Left kidney (tissue), 2 donors: Measurements from ENCODE around the gene C1orf115. TPM values are rescaled to one million over a fixed set of nuclear protein-coding genes. Genes with fewer than 3 reads are reported as not detected.
"Not testable (repeated sequence)": the region's sequence is repeated elsewhere in the genome, so short reads cannot be mapped to it uniquely, and the experiment has no call there.

Source experiments
- DNase-seq: peaks from one replicate; pipeline ENCODE4 v3.0.0-alpha.2; 2013
- polyA plus RNA-seq: library from polyadenylated mRNA; unstranded; fragments of 120-200 nt; gene quantifications from one replicate; pipeline ENCODE4 v1.2.1, GENCODE V29; 2013; ENCODE audit not compliant: insufficient read length

C1orf115 gene
- polyA plus RNA-seq, 1 donor, result 24.4 TPM

DNA sequence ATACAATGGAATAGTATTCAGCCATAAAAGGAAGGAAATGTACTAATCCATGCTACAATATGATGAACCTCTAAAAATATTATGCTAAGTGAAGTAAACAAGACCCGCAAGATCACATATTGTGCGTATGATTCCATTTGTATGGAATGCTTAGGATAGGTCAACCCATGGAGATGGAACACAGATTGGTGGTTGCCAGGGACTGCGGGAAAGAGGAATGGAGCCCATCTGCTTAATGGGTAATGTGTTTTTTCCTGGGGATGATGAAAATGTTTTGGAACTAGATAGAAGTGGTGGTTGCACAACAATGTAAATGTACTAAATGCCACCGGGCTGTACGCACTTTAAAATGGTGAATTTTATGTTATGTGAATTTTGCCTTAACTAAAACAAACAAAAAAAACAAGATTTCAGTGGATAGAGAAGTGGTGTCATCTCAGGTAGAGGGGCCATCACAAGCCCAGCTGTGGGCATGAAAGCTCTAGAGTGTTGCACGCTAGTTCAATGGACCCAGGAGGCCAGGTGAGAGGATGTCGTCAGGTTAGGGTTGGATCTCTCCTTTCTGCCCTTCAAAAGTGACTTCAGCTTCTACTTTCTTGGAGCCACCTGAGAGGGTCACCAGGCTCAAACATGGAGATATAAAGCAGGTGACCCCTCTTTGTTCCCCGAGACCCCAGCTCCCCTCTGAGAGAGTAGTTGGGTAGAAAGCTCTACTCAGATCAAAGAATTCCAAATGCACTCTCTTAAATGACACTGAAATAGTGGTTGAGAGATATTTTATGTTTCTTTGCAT lies 2.5 kb downstream of the C1orf115 start:
- no peak for DNase-seq

GRCh38 chr1:220694866-220695382 lies 4.8 kb downstream of the C1orf115 start:
- no peak for DNase-seq

DNA sequence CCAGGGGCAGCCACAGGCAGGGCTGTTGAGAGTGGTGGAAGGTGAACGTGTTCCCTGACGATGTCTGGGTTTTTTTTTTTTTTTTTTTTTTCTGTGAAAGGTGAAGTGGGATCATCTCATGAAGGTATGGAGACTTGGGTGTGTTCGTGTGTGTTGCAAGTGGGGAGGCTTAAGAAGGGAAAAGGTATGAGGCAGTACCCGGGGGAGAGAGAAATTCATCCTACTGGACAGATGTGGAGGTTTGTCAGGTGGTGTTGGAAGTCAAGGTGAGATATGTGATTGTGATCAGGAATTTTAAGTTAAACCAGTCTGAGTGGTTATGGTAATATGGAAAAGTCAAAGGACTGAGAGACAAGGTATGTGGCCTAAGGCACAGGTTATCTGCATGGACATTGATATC lies 5.3 kb downstream of the C1orf115 start:
- no peak for DNase-seq

DNA sequence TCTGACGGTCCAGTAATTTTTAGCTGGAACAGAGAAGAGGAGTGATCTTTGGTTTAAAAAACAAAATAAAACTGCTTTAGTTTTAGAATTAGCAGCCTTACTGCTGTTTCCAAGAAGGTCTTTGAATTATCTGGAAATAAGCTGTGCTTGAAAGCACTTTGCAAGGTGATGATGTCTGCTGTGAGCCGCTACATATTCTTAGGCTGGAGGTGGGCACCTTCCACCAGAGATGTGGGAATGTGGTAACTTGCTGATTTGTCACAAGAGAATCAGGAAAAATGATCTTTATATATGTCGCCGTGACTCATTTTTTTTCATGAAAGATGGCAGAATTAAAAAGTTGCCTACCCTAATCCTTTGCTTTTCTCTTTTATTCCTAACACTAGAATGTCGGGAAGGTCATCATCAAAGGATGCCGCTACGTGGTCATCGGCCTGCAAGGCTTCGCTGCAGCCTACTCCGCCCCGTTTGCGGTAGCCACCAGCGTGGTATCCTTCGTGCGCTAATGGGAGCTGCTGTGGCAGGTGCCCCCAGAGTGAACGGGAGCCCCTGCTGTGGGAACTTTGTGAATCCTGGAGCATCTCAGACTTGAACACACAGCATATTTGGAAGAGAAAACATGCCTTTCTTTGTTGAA lies 6.2 kb downstream of the C1orf115 start:
- DNase-seq, result no peak

DNA sequence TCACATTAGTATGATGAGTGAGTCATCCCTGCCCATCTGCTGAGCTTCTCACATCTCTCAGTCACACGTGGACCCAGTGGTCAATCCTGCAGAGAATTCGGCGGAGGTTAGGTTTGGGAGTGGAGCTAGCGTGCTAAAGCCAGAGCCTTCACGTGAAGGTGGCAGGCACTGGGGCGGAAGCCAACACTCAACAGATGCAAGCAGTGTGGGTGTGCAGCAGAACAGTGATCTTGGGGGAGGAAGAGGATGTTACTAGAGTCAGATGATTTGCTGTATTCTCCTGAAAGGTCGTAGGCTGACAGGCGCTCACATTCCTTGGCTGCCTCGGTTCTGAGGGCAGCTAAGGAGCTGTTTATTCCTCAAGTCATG lies 6.7 kb downstream of the C1orf115 start:
- DNase-seq, result no peak

DNA sequence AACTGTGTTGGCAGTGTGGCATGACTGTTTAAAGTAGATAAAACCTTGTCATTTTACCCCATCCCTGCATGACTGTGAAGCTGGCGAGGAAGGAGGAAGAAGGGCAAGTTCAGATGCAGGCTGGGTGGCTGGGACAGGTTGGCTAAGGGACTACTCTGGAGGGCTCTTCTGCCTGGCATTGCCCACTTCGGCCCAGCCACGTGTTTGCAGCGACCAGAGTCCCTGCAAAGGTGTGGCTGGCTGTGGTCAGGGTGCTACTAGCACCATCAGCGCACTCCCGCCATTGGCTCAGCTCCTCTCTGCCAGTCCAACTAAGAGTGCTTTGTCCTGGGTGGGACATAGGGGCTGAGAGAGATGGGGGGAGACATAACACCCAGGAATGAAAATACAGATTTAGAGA lies 7.2 kb downstream of the C1orf115 start:
- DNase-seq, result no peak

DNA sequence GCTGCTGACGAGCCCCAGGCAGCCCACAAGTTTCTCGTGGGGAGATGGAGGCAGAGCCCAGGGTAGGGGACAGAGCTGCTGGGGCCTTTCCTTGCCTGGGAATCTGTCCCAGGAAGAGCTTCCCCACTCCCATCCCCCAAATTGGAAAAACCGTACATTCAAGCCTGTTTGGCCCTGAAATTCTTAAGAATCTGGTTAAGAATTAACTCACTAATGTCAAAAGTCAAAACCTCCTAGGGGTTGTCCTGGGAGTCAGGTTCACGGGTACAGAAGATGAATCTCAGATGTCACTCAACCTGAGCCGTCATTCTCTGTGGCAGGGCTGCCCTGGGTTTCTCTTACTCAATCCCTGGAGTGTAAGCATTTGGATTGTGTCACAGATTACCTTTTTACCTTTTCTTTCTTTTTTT lies 8.4 kb downstream of the C1orf115 start:
- DNase-seq, result no peak

DNA sequence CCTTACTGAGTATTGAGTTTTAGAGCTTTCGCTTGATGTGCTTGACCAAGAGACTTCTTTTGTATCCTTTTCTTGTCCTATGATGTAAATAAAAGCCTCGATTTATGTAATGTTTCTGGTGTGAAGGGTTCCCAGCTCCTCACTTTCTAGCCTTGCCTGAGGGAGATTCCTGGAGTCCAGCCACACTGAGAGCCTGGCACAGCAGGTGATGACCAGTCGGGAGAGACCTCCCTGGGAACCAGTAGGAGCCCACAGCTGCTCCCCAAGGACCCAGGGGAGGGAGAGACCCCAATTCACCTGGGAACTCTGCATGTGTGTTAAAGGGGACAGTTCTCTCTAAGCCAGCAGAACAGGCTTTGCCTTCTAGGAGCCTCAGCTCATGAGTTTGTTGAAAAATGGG lies 8.9 kb downstream of the C1orf115 start:
- DNase-seq, result no peak

- DNase-seq, result no peak
Observed at GRCh38 chr1:220700556-220701179, 10.5 kb downstream of the C1orf115 start.

GRCh38 chr1:220701974-220702373 lies 11.8 kb downstream of the C1orf115 start:
- DNase-seq, result no peak

DNA sequence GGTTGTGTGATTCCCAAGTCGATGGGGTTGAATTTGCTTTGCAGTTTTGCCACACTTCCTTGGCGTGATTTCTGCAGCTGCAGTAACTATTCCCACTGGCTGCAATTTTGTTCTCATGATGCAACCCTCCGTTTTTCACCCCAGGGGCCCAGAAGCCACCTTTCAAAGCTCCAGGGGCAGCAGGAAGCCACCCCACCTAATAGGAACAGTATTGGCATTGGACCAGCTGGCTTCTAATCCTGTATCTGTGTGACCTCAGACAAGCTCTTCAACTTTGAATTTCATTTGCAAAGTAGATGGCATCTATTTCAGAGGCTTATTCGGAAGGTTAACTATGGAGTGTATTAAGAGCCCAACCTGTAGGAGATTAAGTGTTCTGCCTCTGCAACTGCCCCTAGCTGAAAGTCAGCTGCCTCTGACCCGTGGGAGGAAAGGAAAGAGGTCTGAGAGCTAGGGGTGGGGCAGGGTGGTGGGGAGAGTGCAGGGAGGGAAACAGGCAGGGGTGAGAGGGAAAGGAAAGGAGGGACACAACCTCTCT lies 12.6 kb downstream of the C1orf115 start:
- no peak for DNase-seq

GRCh38 chr1:220703305-220703704 lies 13.1 kb downstream of the C1orf115 start:
- no peak for DNase-seq

DNA sequence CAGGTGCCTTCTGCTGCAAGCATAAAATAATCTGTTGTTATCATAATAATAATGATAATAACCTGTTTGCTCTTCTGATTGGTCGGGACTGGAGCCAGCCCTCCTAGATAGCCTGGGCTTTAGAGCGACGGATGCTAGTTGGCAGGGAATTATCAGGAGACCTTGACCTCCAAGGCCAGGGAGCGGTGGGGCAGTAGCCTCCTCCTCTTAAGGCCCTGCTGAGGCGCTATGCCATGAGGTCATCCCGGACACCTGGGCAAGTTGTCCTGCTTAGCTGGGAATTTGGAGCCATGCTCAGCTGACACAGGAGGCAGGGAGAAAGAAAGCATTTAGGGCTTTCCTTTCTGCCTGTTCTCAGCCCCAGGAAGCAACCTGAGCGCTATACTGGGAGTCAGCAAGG lies 15.6 kb downstream of the C1orf115 start:
- DNase-seq, result no peak

DNA sequence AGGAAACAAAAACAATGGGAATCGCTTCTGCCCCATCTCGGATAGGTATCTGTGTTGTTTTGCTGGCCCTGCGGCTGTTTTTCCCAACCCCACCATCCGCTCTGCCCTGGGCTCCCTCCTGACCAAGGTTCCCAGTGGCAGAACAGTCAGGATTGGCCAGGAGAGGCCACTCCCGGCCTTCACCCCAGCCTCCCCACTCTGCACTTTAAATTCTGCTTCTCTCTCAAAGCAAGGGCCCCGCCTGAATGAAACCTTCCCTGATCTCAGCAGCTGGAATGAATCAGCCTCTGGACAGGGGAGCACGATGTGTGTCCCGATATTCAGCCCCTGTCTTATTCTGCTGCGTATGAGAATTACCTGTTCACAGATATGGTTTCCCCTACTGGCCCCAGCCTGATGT lies 16.3 kb downstream of the C1orf115 start:
- DNase-seq, result peak; percentile 26

DNA sequence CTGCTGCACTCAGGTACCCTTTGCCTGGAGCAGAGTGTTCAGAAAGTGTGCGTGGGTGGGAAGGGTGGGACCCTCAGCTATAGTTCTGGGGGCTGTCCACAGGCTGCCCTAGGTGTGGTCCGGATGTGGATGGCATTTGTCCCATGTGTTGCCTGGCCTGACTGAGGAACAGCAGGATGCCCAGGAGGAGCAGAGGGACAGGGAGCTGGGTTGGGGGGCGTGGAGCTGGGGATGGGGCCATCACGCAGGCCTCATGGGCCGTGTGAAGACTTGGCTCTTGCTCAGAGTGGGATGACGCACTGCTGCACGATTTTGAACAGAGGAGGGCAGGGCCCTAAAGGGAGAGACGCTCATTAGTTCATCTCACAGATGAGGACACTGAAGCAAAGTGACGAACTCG lies 17.0 kb downstream of the C1orf115 start:
- DNase-seq, result no peak

- no peak for DNase-seq
Observed at GRCh38 chr1:220708244-220708643, 18.1 kb downstream of the C1orf115 start.

GRCh38 chr1:220708936-220709801 lies 19.0 kb downstream of the C1orf115 start:
- DNase-seq, result no peak

GRCh38 chr1:220710333-220710732 lies 20.2 kb downstream of the C1orf115 start:
- no peak for DNase-seq

DNA sequence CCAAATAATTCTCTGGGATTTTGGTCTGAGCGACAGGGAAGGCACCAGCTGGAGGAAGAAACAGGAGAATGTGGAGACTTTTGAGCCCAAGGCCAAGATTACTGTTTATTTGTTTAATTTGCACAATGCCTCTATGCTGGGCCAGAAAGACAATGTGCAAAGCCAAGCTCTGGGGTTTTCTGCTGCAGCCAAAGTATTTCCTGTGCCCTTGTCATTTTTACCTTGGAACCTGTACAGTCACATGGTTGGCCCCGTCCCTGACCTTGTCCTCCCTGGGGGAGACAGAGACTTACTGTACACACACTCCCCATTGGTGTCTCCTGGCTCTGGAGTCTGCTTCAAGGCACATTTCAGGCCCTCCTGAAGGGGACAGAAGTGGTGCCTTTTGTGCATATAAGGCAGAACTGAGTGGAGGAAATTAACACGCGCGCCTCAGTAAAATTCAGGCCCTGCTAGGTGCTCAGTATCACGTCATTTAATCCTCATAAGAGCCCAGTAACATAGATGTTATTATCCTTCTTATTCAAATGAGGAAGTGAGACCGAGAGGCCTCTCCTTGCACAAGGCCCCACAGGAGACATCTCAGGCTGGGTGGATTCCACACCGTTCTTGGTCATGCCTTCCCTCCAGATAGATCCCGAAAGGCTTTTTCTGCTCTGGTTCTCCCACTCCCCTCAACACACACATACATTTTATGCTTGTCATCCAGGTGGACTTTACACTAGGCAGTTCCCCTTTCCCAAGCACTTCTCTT lies 21.1 kb downstream of the C1orf115 start:
- DNase-seq, result no peak

DNA sequence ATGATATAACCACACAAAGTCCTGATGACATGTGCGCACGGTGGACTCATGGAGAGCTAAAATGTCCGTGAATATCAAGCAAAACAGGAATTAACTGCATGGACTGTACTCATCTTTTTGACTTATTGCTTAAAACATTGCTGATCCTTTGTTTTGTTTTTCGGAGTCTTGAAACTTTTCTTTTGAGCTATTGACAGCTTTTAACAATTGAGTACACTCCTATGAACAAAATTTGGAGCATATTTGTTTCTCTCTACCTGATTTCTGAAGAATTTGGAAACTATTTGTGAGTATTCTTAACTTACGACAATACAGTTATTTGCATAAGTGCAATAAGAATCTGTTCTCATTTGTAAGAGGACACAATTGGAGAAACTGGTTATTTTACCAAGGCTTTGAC lies 25.8 kb downstream of the C1orf115 start:
- not testable (repeated sequence) for DNase-seq
